HG03571 (cell line): ENCODE results near the gene FMNL2.
A peak's percentile ranks its signal among the peaks of the same experiment; 100 is the strongest.

Experiments
- ATAC-seq: cut with Tn5 transposase; IDR thresholded peaks from one replicate; pipeline ENCODE4 v1.9.1; 2021; ENCODE audit not compliant: unreplicated experiment

Gene FMNL2

GRCh38 chr2:152683400-152683799 lies 348.4 kb downstream of the FMNL2 start:
- no peak for ATAC-seq

- no peak for ATAC-seq
Observed at GRCh38 chr2:152686321-152686720, 351.3 kb downstream of the FMNL2 start.

DNA sequence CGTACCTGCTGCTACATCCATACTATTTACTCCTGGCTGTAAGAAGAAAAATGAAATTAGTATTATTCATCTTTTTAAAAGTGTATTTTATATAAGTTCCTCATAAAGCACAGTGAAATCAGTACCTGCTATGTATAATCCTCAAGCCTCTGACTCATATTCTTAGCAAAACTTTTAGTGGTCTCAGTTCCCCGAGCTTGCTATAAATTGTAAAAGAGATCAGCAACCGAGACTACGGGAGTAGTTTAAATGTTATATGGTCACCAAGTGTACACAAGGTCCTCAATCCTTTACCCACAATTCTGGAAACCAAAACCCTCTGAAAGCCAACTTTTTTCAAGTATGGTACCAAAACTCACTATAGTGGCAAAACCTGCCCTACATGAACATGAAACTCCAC lies 358.1 kb downstream of the FMNL2 start:
- ATAC-seq = peak; percentile 86

- peak; percentile 31 for ATAC-seq
Observed at GRCh38 chr2:152694161-152694661, 359.2 kb downstream of the FMNL2 start.

GRCh38 chr2:152695763-152696162 lies 360.8 kb downstream of the FMNL2 start:
- no peak for ATAC-seq

DNA sequence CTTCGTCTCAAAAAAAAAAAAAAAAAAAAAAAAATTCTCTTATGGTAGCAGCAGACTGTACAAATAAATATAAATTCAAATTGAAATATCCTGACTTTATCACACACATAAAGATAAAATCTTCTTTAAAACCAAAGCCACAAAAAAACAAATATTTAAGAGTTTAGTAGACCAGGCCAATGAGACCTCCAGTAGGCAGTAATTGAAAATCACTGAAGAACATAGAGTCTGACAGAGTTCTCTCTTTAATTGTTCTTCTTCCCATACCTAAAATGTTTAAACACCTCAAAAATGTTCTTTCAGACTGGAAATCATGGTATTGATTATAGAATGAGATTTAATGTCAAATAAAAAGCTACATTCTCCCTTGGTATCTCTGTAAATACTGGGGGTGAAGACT lies 361.5 kb downstream of the FMNL2 start:
- no peak for ATAC-seq
